K562 (cell line): ENCODE results near the gene VSIG4. TPM values are rescaled to one million over a fixed set of nuclear protein-coding genes. Genes with fewer than 3 reads are reported as not detected.

ENCODE experiments used
- BHLHE40 ChIP-seq: IDR thresholded peaks from 2 replicates; pipeline ENCODE4 v1.6.1; 2011; ENCODE audit warnings: low read length, improper control_type of control experiment
- CEBPG ChIP-seq, 3 experiments: fragments of 200-800 bp in 1 of 3; sonication (Bioruptor generic) in 1 of 3; sonication (generic) in 1 of 3; formaldehyde crosslinking in 1 of 3; IDR thresholded peaks in 2 of 3; conservative IDR thresholded peaks in 1 of 3; 2 replicates each; pipeline versions ENCODE4 v1.6.1 to v1.8.0; 2016 to 2022; ENCODE audit warnings: missing compliant biosample characterization in 2 of 3, missing genetic modification characterization in 2 of 3, mild to moderate bottlenecking in 1 of 3, missing genetic modification reagents in 1 of 3
- COPS2 ChIP-seq: fragments of 450-650 bp; conservative IDR thresholded peaks from 2 replicates; pipeline ENCODE4 v1.6.1; 2016; ENCODE audit warnings: mild to moderate bottlenecking, moderate library complexity
- CREB1 ChIP-seq, 2 experiments: sonication (generic) in 1 of 2; formaldehyde crosslinking in 1 of 2; IDR thresholded peaks; 2 replicates each; pipeline versions ENCODE4 v1.6.1 to v1.8.0; 2012 to 2022; ENCODE audit warnings: inconsistent platforms in 1 of 2, mild to moderate bottlenecking in 1 of 2, missing genetic modification reagents in 1 of 2, moderate library complexity in 1 of 2
- ETV6 ChIP-seq, 3 experiments: fragments of 150-350 bp in 1 of 3; sonication (generic) in 1 of 3; formaldehyde crosslinking in 1 of 3; IDR thresholded peaks; 2 replicates each; pipeline versions ENCODE4 v1.6.1 to v1.8.0; 2014 to 2022; ENCODE audit warnings: borderline replicate concordance in 2 of 3, low read depth in 2 of 3, antibody characterized with exemption in 1 of 3, low read length in 1 of 3, mild to moderate bottlenecking in 1 of 3, missing genetic modification reagents in 1 of 3
- GTF3C2 ChIP-seq: IDR thresholded peaks from 3 replicates; pipeline ENCODE4 v1.6.1; 2011; ENCODE audit warnings: borderline replicate concordance, mild to moderate bottlenecking, moderate library complexity; ENCODE audit not compliant: insufficient read length; ENCODE audit errors: extremely low read depth
- MCM3 ChIP-seq: fragments of 450-650 bp; IDR thresholded peaks from 2 replicates; pipeline ENCODE4 v1.6.1; 2016
- NCOA2 ChIP-seq, 2 experiments: fragments of 450-650 bp; IDR thresholded peaks; 2 replicates each; pipeline ENCODE4 v1.6.1; 2018; ENCODE audit warnings: mild to moderate bottlenecking in 2 of 2, moderate library complexity in 1 of 2; ENCODE audit not compliant: partially characterized antibody in 2 of 2
- PHB ChIP-seq: fragments of 250-450 bp; sonication (Bioruptor Pico); IDR thresholded peaks from 2 replicates; pipeline ENCODE4 v1.5.0; 2021
- PURB ChIP-seq: sonication (generic); formaldehyde crosslinking; IDR thresholded peaks from 2 replicates; pipeline ENCODE4 v1.9.0; 2021; ENCODE audit warnings: low read depth, mild to moderate bottlenecking, missing genetic modification reagents
- SMAD4 ChIP-seq: fragments of 250-450 bp; sonication (Bioruptor Pico); conservative IDR thresholded peaks from 2 replicates; pipeline ENCODE4 v1.8.0; 2021; ENCODE audit warnings: inconsistent platforms, mild to moderate bottlenecking, moderate library complexity
- SRF ChIP-seq, 2 experiments: fragments of 250-450, 450-650 bp in 1 of 2; sonication (Bioruptor Pico) in 1 of 2; sonication (generic) in 1 of 2; formaldehyde crosslinking; IDR thresholded peaks; 2 replicates each; pipeline versions ENCODE4 v1.5.0 to v1.5.1; 2020 to 2022; ENCODE audit warnings: mild to moderate bottlenecking in 1 of 2, missing genetic modification reagents in 1 of 2
- ZBTB11 ChIP-seq, 3 experiments: fragments of 200-800 bp in 1 of 3; fragments of 250-450 bp in 1 of 3; fragments of 450-650 bp in 1 of 3; sonication (Bioruptor Pico) in 1 of 3; sonication (Bioruptor generic) in 1 of 3; formaldehyde crosslinking in 1 of 3; IDR thresholded peaks; 2 replicates each; pipeline versions ENCODE4 v1.6.1 to v1.8.0; 2016 to 2022; ENCODE audit warnings: mild to moderate bottlenecking in 2 of 3, missing genetic modification characterization in 2 of 3, missing compliant biosample characterization in 1 of 3, moderate library complexity in 1 of 3
- ZC3H11A ChIP-seq: IDR thresholded peaks from 2 replicates; pipeline ENCODE4 v1.6.1; 2012; ENCODE audit warnings: low read depth, low read length, improper control_type of control experiment
- ZFP30 ChIP-seq: fragments of 250-450 bp; sonication (Bioruptor Pico); IDR thresholded peaks from 2 replicates; pipeline ENCODE4 v1.8.0; 2022; ENCODE audit warnings: moderate library complexity, mild to moderate bottlenecking, inconsistent platforms, borderline replicate concordance
- ZNF143 ChIP-seq: sonication (generic); formaldehyde crosslinking; IDR thresholded peaks from 2 replicates; pipeline ENCODE4 v1.9.0; 2022; ENCODE audit warnings: mild to moderate bottlenecking, missing genetic modification reagents
- ZNF436 ChIP-seq: fragments of 250-450, 450-650 bp; sonication (Bioruptor Pico); formaldehyde crosslinking; IDR thresholded peaks from 2 replicates; pipeline ENCODE4 v1.7.0; 2020; ENCODE audit warnings: mild to moderate bottlenecking
- polyA plus RNA-seq, 8 experiments: library from polyadenylated mRNA; depleted of rRNA in 4 of 8; stranded (reverse) in 5 of 8; unstranded in 3 of 8; fragments of >200 nt; fragmentation: Nextera tagmentation in 2 of 8; fragmentation: Illumina TruSeq in 1 of 8; extraction: Ambion mirVana in 2 of 8; extraction: Trizol in 1 of 8; gene quantifications; 2 replicates each; pipeline versions ENCODE4 v1.2.1 to v1.2.3, GENCODE V29; 2011 to 2014; ENCODE audit warnings: inconsistent platforms in 1 of 8, missing spikeins in 1 of 8
- total RNA-seq, 7 experiments: library from RNA; depleted of rRNA in 6 of 7; stranded (reverse); fragments of >200 nt in 6 of 7; fragmentation: Illumina TruSeq in 2 of 7; extraction: Trizol in 2 of 7; gene quantifications; 2 replicates each; pipeline versions ENCODE4 v1.2.1 to v1.2.3, GENCODE V29; 2011 to 2021; ENCODE audit warnings: low replicate concordance in 1 of 7
- TF ChIP-seq, protein P1 (sequence below): fragments of 450-650 bp; formaldehyde crosslinking; IDR thresholded peaks from 2 replicates; pipeline ENCODE4 v1.4.0; 2022; ENCODE audit warnings: missing genetic modification characterization

The VSIG4 gene
- total and polyA plus RNA-seq, 9 of the 15 experiments (the other 6 are each of a cell fraction or from before 2014, with no cell fraction given): 0.22 to 1.6 (median 0.46) TPM; not detected in 1

- TF ChIP-seq ZC3H11A (no peak), ETV6 (IDR thresholded peaks at IDR 0.05; ENCODE audit: borderline replicate concordance in 1 of 2, low read depth in 2 of 2, low read length in 1 of 2) (peak in 1 of 2 experiments; percentile 53; a peak in 2 of 4 replicates), ETV6 (CRISPR knock-in tag; IDR thresholded peaks at IDR 0.05; ENCODE audit: borderline replicate concordance) (no peak), ZBTB11 (CRISPR knock-in tag; IDR thresholded peaks at IDR 0.05) (no peak; a peak in 1 of 6 replicates), GTF3C2 (no peak), COPS2 (no peak), CEBPG (CRISPR knock-in tag; IDR thresholded peaks at IDR 0.05) (peak; percentile 96), CEBPG (tag; conservative IDR thresholded peaks at IDR 0.05 in 1 of 2, IDR thresholded peaks at IDR 0.05 in 1 of 2) (peak; percentile 95 to 98), NCOA2 (IDR thresholded peaks at IDR 0.05; ENCODE audit: partially characterized antibody in 2 of 2) (peak; percentile 81 to 85), ZNF143 (CRISPR knock-in tag) (no peak), SMAD4 (CRISPR knock-in tag) (peak; percentile 98), PHB (CRISPR knock-in tag) (no peak), PURB (CRISPR knock-in tag) (no peak), BHLHE40 (no peak), ZFP30 (CRISPR knock-in tag) (no peak), MCM3 (no peak), SRF (CRISPR knock-in tag; IDR thresholded peaks at IDR 0.05) (no peak), ZNF436 (CRISPR knock-in tag) (no peak), CREB1 (IDR thresholded peaks at IDR 0.05) (no peak; the same call in 1 of the 2 replicates), CREB1 (CRISPR knock-in tag; IDR thresholded peaks at IDR 0.05) (no peak)
- TF ChIP-seq, protein P1, sequence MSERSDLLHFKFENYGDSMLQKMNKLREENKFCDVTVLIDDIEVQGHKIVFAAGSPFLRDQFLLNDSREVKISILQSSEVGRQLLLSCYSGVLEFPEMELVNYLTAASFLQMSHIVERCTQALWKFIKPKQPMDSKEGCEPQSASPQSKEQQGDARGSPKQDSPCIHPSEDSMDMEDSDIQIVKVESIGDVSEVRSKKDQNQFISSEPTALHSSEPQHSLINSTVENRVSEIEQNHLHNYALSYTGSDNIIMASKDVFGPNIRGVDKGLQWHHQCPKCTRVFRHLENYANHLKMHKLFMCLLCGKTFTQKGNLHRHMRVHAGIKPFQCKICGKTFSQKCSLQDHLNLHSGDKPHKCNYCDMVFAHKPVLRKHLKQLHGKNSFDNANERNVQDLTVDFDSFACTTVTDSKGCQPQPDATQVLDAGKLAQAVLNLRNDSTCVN (CRISPR knock-in tag): no peak
Measured at GRCh38 chrX:65997978-65998717, 41.7 kb downstream of the VSIG4 start (continued).
